IgD-negative memory B cell (primary cell): ENCODE results near the gene RAMAC. TPM values are rescaled to one million over a fixed set of nuclear protein-coding genes. Genes with fewer than 3 reads are reported as not detected.
"Not testable (repeated sequence)": the region's sequence is repeated elsewhere in the genome, so short reads cannot be mapped to it uniquely, and the experiment has no call there.

ENCODE experiments used
- H3K27ac Mint-ChIP-seq, 3 donors: one replicate each; pipeline ENCODE4 v1.8.0; 2020 to 2022; ENCODE audit warnings: mild to moderate bottlenecking in 3 of 3, mixed read lengths in 3 of 3, moderate library complexity in 1 of 3
- H3K27me3 Mint-ChIP-seq: one replicate; pipeline ENCODE4 v1.8.0; 2021; ENCODE audit warnings: mixed read lengths
- H3K36me3 Mint-ChIP-seq: one replicate; pipeline ENCODE4 v1.8.0; 2020; ENCODE audit warnings: mild to moderate bottlenecking, mixed read lengths
- H3K4me1 Mint-ChIP-seq, 3 donors: one replicate each; pipeline ENCODE4 v1.8.0; 2020 to 2022; ENCODE audit warnings: mixed read lengths in 3 of 3, mild to moderate bottlenecking in 1 of 3
- H3K4me3 Mint-ChIP-seq, 4 donors: one replicate each; pipeline ENCODE4 v1.8.0; 2020 to 2022; ENCODE audit warnings: mild to moderate bottlenecking in 4 of 4, mixed read lengths in 4 of 4, moderate library complexity in 3 of 4
- H3K9me3 Mint-ChIP-seq, 3 donors: one replicate each; pipeline ENCODE4 v1.8.0; 2020 to 2021; ENCODE audit warnings: mixed read lengths in 3 of 3, mild to moderate bottlenecking in 1 of 3
- polyA plus RNA-seq: library from polyadenylated mRNA; unstranded; fragments of 300-500 nt; fragmentation: Illumina TruSeq; gene quantifications from one replicate; pipeline ENCODE4 v1.2.3, GENCODE V29; 2021

The RAMAC gene
- 38.2 TPM for polyA plus RNA-seq

- H3K4me1 Mint-ChIP-seq: peaks cover 15 to 17% (median 17%) of the 10 kb centered on the region in 3 donors
- H3K4me3 Mint-ChIP-seq: peak within 1 kb of the TSS; percentile 87 to 100 (median 96)
- H3K36me3 Mint-ChIP-seq: no peaks in the 10 kb centered on the region
- no peaks in the 10 kb centered on the region for H3K9me3 Mint-ChIP-seq
- H3K27ac Mint-ChIP-seq: peak within 1 kb of the TSS; percentile 11 to 88 (median 69)
- H3K27me3 Mint-ChIP-seq: no peaks in the 10 kb centered on the region
Measured at GRCh38 chr15:82985688-82986441, at the start of gene RAMAC. RAMAC (plus strand) TSS chr15:82986210; CDS start chr15:82989019, 2,809 bp downstream.

GRCh38 chr15:82936966-82937711 lies 48.9 kb upstream of the RAMAC start:
- no peak overlapping the region for H3K27ac Mint-ChIP-seq

DNA sequence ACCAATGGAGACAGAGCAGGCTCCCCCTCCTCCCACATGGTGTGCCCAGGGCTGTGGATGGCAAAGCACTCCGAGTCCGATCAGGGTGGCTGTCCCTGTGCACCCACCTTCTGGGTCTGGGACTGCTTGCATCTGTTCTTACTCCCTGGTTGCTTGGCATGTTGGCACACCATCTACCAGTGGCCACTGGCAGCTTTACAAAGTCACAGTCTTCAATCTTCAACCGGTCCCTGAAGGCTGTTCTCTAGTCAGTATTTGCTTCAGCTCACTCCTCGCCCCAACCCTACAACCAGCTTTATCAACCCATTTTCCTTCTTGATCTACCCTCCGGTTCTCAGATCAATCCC lies 48.3 kb upstream of the RAMAC start:
- H3K9me3 Mint-ChIP-seq: peaks cover 0 to 3% (median 0%) of the 10 kb centered on the region in 3 donors
- peaks cover 0 to 6% (median 0%) of the 10 kb centered on the region in 3 donors for H3K4me1 Mint-ChIP-seq
- H3K4me3 Mint-ChIP-seq: no peak overlapping the region
- peaks cover 2% of the 10 kb centered on the region for H3K27me3 Mint-ChIP-seq
- no peak overlapping the region for H3K27ac Mint-ChIP-seq
- H3K36me3 Mint-ChIP-seq: no peaks in the 10 kb centered on the region

More at GRCh38 chr15:82936966-82937711, 48.9 kb upstream of the RAMAC start:
- Mint-ChIP-seq H3K36me3 (no peaks in the 10 kb centered on the region), H3K27me3 (peaks cover 2% of the 10 kb centered on the region), H3K4me3 (no peak overlapping the region), H3K9me3 (peaks cover 0 to 3% (median 0%) of the 10 kb centered on the region in 3 donors), H3K4me1 (peaks cover 0 to 6% (median 0%) of the 10 kb centered on the region in 3 donors)

DNA sequence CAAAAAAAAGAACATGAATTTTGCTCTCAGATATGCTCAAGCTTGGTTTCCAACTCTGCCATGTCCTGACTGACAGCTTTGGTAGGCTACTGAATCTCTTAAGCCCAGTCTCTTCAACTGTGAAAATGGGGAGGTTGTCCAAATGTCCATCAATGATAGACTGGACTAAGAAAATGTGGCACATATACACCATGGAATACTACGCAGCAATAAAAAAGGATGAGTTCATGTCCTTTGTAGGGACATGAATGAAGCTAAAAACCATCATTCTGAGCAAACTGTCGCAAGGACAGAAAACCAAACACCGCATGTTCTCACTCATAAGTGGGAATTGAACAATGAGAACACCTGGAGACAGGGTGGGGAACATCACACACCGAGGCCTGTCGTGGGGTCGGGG lies 46.3 kb upstream of the RAMAC start:
- not testable (repeated sequence) for H3K27me3 Mint-ChIP-seq, H3K36me3 Mint-ChIP-seq, H3K9me3 Mint-ChIP-seq, H3K4me3 Mint-ChIP-seq, H3K27ac Mint-ChIP-seq, H3K4me1 Mint-ChIP-seq

GRCh38 chr15:82942691-82943090 lies 43.3 kb upstream of the RAMAC start:
- Mint-ChIP-seq H3K27ac (no peak overlapping the region), H3K36me3 (no peaks in the 10 kb centered on the region), H3K4me1 (peaks cover 0 to 2% (median 1%) of the 10 kb centered on the region in 3 donors), H3K9me3 (peaks cover 0 to 2% (median 0%) of the 10 kb centered on the region in 3 donors), H3K4me3 (no peak overlapping the region), H3K27me3 (peaks cover 2% of the 10 kb centered on the region)

- no peaks in the 10 kb centered on the region for H3K36me3 Mint-ChIP-seq
- H3K4me3 Mint-ChIP-seq: no peak overlapping the region
- peaks cover 0 to 2% (median 0%) of the 10 kb centered on the region in 3 donors for H3K9me3 Mint-ChIP-seq
- H3K27ac Mint-ChIP-seq: no peak overlapping the region
- peaks cover 2% of the 10 kb centered on the region for H3K27me3 Mint-ChIP-seq
- peaks cover 0 to 2% (median 1%) of the 10 kb centered on the region in 3 donors for H3K4me1 Mint-ChIP-seq
Measured at GRCh38 chr15:82943176-82943575, 42.8 kb upstream of the RAMAC start.

DNA sequence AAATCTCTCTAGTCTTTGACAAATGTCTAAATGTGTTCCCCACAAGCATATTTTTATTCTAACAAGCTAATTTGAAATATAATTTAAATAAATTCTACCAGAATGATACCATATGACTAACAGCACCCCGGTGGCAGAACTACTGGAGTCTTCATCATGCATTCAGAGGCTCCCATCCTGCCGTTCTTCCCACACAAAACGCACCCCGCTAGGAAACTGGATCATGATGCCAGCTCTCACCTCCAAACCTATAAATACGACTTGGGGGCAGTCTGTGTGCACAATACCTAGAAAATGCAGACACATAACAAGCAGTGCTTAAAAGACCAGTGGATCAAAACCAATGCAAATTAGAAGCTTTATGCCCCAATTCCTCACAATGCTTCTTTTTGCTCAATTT lies 42.0 kb upstream of the RAMAC start:
- H3K9me3 Mint-ChIP-seq: no peaks in the 10 kb centered on the region
- H3K27me3 Mint-ChIP-seq: peaks cover 2% of the 10 kb centered on the region
- no peaks in the 10 kb centered on the region for H3K36me3 Mint-ChIP-seq
- H3K4me3 Mint-ChIP-seq: no peak overlapping the region
- no peak overlapping the region for H3K27ac Mint-ChIP-seq
- H3K4me1 Mint-ChIP-seq: peaks cover 0 to 2% (median 1%) of the 10 kb centered on the region in 3 donors

DNA sequence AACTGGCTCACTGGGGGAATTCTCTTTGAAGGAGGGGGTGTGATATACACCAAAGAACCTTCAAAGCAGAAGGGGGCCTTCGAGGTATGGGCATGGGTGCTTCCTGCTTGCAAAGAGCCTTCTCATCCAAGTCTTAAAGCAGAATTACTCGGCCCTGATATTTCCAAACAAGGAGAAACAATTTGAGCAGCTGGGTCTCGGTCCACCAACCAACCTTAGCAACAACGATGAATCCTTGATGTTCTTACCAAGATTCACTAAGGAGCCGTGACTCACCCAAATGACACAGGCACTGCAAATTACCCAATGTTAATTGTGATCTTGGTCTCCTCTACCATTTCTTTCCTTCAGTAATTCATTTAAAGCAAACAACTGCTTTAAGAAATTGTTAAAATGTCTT lies 41.2 kb upstream of the RAMAC start:
- no peaks in the 10 kb centered on the region for H3K9me3 Mint-ChIP-seq
- H3K27me3 Mint-ChIP-seq: peaks cover 2% of the 10 kb centered on the region
- H3K4me1 Mint-ChIP-seq: peaks cover 0 to 2% (median 1%) of the 10 kb centered on the region in 3 donors
- no peak overlapping the region for H3K4me3 Mint-ChIP-seq
- no peaks in the 10 kb centered on the region for H3K36me3 Mint-ChIP-seq
- H3K27ac Mint-ChIP-seq: no peak overlapping the region

DNA sequence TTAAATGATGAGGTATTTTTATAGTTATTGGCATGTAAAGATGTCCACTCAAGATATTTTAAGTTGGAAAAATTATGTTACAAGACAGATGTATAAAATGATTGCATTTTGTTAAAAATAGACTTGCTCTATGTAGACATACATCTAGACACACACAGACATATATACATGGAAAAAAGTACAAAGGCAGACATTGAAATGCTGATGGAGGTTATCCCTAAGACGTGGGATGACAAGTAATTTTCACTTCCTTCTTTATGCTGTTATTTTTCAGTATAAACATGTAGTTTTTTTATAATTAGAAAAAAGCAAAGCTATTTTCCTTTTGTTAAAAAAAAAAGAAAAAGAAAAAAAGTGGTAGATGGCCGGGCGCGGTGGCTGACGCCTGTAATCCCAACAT lies 40.7 kb upstream of the RAMAC start:
- Mint-ChIP-seq H3K4me3 (no peak overlapping the region), H3K36me3 (no peaks in the 10 kb centered on the region), H3K9me3 (no peaks in the 10 kb centered on the region), H3K27me3 (peaks cover 2% of the 10 kb centered on the region), H3K27ac (no peak overlapping the region), H3K4me1 (peaks cover 0 to 2% (median 1%) of the 10 kb centered on the region in 3 donors)

DNA sequence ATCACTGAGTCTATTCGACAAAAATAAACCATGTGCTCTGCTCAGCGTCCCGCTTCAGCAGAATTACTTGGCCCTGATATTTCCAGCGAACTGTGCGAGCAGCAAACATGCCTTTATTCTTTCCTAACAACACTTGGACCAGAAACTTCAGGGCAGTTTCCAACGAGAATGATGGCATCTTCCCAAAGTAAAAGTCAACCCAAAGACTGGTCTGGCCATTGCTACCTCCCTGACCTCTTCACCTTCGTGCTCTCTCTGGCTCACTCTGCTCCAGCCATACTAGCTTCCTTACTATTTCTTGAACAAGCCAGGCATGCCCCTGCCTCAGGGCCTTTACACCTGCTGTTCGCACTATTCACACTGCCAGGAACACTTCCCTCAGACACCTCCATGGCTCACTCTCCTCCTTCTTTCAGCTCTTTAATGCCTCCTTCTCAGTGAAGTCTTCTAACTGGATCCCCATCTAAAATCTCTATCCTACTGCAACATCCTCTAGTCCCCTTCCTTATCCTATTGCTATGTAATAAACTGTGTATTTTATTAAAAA lies 39.8 kb upstream of the RAMAC start:
- H3K27ac Mint-ChIP-seq: no peak overlapping the region

DNA sequence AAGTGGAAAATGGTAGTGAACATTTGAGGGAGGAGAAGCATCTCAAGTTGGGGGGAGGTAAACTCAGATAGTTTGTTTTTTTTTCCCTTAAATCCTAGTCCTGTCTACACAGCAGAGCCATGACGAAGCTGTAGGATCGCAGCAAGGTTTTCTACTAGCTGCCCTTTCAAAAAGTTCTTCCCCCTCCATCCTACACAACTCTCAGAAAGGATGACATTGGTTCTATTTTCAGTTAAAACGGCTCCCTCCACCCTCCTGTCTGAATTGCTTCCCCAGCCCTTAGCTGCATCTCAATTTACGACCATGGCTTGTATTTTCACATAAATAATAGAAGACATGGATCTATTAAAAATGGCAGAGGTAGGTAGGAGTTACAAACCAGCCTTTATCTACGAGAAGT lies 35.7 kb upstream of the RAMAC start:
- no peak overlapping the region for H3K27ac Mint-ChIP-seq
- peaks cover 5 to 8% (median 6%) of the 10 kb centered on the region in 3 donors for H3K4me1 Mint-ChIP-seq
- peaks cover 10% of the 10 kb centered on the region for H3K27me3 Mint-ChIP-seq
- no peaks in the 10 kb centered on the region for H3K36me3 Mint-ChIP-seq
- no peak overlapping the region for H3K4me3 Mint-ChIP-seq
- no peaks in the 10 kb centered on the region for H3K9me3 Mint-ChIP-seq

More for the DNA sequence above, 39.8 kb upstream of the RAMAC start:
- Mint-ChIP-seq H3K36me3 (no peaks in the 10 kb centered on the region), H3K4me1 (peaks cover 0 to 2% (median 1%) of the 10 kb centered on the region in 3 donors), H3K4me3 (no peak overlapping the region), H3K27me3 (no peaks in the 10 kb centered on the region), H3K9me3 (no peaks in the 10 kb centered on the region)

DNA sequence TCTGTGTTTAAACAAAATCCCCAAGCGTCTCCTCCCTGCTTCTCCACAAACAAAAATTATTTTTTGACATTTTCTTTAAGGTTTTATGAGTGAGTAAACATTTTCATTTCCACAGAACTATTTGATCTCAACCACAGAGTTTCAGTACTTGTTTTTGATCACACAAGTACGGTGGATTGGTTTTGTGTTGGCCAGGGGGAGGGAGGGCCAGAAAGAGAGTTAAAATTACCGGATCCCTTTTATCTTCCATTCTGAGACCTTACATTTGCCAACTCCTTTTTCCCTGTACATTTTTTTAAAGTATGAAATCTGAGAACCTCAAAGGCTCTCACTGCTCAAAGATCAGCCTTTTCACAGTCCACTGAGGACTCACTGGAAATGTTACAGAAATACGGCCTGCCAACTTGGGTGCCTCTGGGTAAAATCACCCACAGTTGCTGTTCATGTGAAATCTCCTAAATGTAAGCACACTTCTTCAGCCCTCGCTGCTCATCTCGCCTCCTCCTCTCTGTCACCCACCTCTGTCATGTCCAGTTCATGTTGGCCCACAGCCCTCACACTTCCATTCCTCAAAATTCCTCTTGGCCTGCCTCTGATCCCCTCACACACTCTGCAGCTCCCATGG lies 35.2 kb upstream of the RAMAC start:
- no peak overlapping the region for H3K4me3 Mint-ChIP-seq
- H3K4me1 Mint-ChIP-seq: peaks cover 6 to 8% (median 6%) of the 10 kb centered on the region in 3 donors
- no peaks in the 10 kb centered on the region for H3K9me3 Mint-ChIP-seq
- H3K27ac Mint-ChIP-seq: no peak overlapping the region
- peaks cover 10% of the 10 kb centered on the region for H3K27me3 Mint-ChIP-seq
- H3K36me3 Mint-ChIP-seq: no peaks in the 10 kb centered on the region

DNA sequence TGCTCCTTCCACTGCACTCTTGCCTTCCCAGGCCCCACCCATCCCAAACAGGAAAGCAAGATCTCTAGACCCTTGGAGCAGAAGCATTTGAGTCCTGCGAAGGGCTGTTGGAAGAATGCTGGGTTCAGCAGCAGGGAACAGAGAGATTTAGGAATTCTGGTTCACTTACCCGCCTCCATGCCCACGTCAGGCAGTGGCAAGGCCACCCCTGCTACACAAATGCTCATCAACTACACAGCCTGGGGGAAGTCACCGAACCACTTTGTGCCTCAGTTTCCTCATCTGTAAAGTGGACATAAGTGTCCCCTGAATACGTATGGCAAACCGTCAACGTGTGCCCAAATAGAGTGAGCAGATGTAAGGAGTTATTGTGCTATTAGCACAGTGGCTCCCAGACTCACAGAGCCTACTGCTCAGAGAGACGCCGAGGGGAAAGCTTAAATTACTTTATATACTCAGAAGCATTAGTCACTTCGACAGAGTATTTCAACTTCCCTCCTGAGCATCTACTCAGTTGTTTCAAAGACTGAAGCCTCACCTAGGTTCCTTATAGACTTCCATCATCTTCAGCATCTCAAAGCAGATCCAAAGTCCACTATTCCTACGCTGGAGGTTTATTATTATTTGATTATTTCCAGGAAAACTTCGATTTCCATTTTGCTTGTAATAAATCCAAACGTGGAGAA lies 34.4 kb upstream of the RAMAC start:
- Mint-ChIP-seq H3K9me3 (no peaks in the 10 kb centered on the region), H3K36me3 (peaks cover under 1% of the 10 kb centered on the region), H3K27ac (no peak overlapping the region), H3K27me3 (peaks cover 10% of the 10 kb centered on the region), H3K4me1 (peaks cover 6 to 8% (median 6%) of the 10 kb centered on the region in 3 donors), H3K4me3 (peak overlapping the region in 3 of 4 donors; percentile 57 to 81 (median 79))
